Body of pancreas (tissue), 4 donors: ENCODE results near the gene SEC31B. TPM values are rescaled to one million over a fixed set of nuclear protein-coding genes. Genes with fewer than 3 reads are reported as not detected.

Source experiments
- ATAC-seq: fragments of 150-250 bp; one replicate; pipeline ENCODE4 v1.9.1; 2016
- DNase-seq, 4 donors: peaks; one replicate each; pipeline ENCODE4 v3.0.0-alpha.2; 2019
- H3K27ac ChIP-seq, 4 donors: fragments of 200-600 bp; sonication (generic); 1 replicate in 3 of 4; 2 replicates in 1 of 4; pipeline versions ENCODE4 v1.5.1 to v1.6.1; 2016 to 2019; ENCODE audit warnings: mild to moderate bottlenecking in 1 of 4, mixed read lengths in 1 of 4, moderate library complexity in 1 of 4
- H3K27me3 ChIP-seq, 2 donors: fragments of 200-600 bp; sonication (generic); one replicate each; pipeline ENCODE4 v1.6.0; 2016; ENCODE audit warnings: mild to moderate bottlenecking in 1 of 2
- H3K36me3 ChIP-seq, 2 donors: fragments of 200-600 bp; sonication (generic); replicated peaks in 1 of 2; 2 replicates each; pipeline ENCODE4 v1.5.1; 2016; ENCODE audit warnings: low read depth in 2 of 2; ENCODE audit not compliant: insufficient read depth in 1 of 2
- H3K4me1 ChIP-seq: fragments of 200-600 bp; sonication (generic); one replicate; pipeline ENCODE4 v1.6.0; 2016
- H3K4me3 ChIP-seq, 2 donors: fragments of 200-600 bp; sonication (generic); 1 replicate in 1 of 2; 2 replicates in 1 of 2; pipeline ENCODE4 v1.5.1; 2016 to 2019
- H3K9me3 ChIP-seq, 3 donors: fragments of 200-600 bp; sonication (generic); 1 replicate in 2 of 3; 2 replicates in 1 of 3; pipeline ENCODE4 v1.5.1; 2016
- POLR2A ChIP-seq, 3 donors: fragments of 450-650 bp; IDR thresholded peaks; one replicate each; pipeline ENCODE4 v1.6.1; 2016; ENCODE audit warnings: antibody characterized with exemption in 3 of 3, mild to moderate bottlenecking in 2 of 3
- WGBS, 2 donors: methylation state at CpG; one replicate each; pipeline ENCODE4 v1.1.5; 2017; 5-methylcytosine and 5-hydroxymethylcytosine counted together
- intact Hi-C: fragments of 100-400 bp; cut with DNase I; formaldehyde crosslinking; loops from one replicate; pipeline ENCODE4 v1.15.1; 2023
- total RNA-seq, 2 donors: library from RNA; depleted of rRNA; stranded (reverse); fragments of >200 nt; gene quantifications; one replicate each; pipeline ENCODE4 v1.1.0, GENCODE V29; 2016
- TF ChIP-seq, protein P1 (sequence below), 7 experiments: fragments of 450-650 bp in 4 of 7; fragments of 200-600 bp in 3 of 7; sonication (generic) in 3 of 7; IDR thresholded peaks; one replicate each; pipeline ENCODE4 v1.5.1; 2016 to 2019; ENCODE audit warnings: antibody characterized with exemption in 7 of 7

SEC31B gene
- total RNA-seq, 2 donors from 2014 or later, result 4.3 to 6.5 TPM

DNA sequence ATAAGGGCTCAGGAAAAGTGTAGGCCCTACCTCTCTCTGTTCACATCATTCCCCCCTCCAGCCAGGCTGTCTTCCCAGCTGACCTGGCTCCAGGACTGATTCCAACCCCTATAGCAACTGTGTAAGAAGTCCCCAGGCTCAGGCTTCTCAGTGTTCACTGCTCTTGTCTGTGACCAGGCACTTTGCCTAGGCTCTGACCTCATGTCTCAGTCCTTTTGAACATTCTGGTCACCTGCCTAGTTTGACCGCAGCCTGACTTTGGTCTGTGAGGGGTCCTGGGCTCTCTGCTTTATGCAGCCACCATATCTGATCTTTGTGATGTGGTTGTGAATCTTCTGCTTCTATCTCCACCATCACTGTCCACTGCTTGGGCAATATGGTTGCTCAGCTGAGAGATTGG lies 40.6 kb upstream of the SEC31B start:
- WGBS, 2 donors, result 95 to 100% methylated on average over 1 of the region's 1 CpG
- DNase-seq, result no peak
- H3K4me1 ChIP-seq, result peaks cover 16% of the 10 kb centered on the region
- ATAC-seq, result no peak
- peaks cover 0 to 5% of the 10 kb centered on the region in 2 donors for H3K27me3 ChIP-seq
- no peaks in the 10 kb centered on the region for H3K36me3 ChIP-seq
- H3K27ac ChIP-seq, result no peak overlapping the region
- TF ChIP-seq, protein P1, sequence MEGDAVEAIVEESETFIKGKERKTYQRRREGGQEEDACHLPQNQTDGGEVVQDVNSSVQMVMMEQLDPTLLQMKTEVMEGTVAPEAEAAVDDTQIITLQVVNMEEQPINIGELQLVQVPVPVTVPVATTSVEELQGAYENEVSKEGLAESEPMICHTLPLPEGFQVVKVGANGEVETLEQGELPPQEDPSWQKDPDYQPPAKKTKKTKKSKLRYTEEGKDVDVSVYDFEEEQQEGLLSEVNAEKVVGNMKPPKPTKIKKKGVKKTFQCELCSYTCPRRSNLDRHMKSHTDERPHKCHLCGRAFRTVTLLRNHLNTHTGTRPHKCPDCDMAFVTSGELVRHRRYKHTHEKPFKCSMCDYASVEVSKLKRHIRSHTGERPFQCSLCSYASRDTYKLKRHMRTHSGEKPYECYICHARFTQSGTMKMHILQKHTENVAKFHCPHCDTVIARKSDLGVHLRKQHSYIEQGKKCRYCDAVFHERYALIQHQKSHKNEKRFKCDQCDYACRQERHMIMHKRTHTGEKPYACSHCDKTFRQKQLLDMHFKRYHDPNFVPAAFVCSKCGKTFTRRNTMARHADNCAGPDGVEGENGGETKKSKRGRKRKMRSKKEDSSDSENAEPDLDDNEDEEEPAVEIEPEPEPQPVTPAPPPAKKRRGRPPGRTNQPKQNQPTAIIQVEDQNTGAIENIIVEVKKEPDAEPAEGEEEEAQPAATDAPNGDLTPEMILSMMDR (IDR thresholded peaks at IDR 0.05), result no peak
- no peak for TF ChIP-seq POLR2A (IDR thresholded peaks at IDR 0.05)
- no peaks in the 10 kb centered on the region for H3K9me3 ChIP-seq
- intact Hi-C loops, result loop anchor here (10.0 kb wide), 2 partner anchors 185 to 315 kb away; partner anchors contain the start of gene PAX2
- no peak overlapping the region for H3K4me3 ChIP-seq

DNA sequence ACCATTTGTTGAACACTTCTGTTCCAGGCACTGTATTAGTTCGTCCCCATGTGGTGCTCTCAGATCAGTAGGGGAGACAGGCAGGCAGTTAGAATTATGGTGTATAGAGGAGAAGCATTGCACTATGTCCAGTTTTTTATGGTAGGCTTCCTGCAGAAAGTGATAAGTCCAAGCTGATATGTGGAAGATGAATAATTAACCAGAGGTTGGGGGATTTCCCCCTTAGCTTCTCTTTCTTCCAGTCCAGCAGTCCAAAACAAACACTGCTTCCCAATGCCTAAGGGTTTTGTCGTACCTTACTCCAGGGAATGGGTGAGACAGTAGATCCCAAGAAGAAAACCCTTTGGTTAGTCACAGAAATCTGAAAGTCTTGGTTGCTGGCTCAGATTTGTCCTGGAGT lies 35.2 kb upstream of the SEC31B start:
- intact Hi-C loops, result no loop called here
- DNase-seq (peak in 1 of 4 donors; percentile 22), ATAC-seq (peak; percentile 53)
- peaks cover 0 to 4% of the 10 kb centered on the region in 2 donors for H3K36me3 ChIP-seq
- no peak for TF ChIP-seq POLR2A (IDR thresholded peaks at IDR 0.05)
- TF ChIP-seq, protein P1 (IDR thresholded peaks at IDR 0.05), result no peak
- H3K4me1 ChIP-seq, result peaks cover 10% of the 10 kb centered on the region
- WGBS, 2 donors, result 31 to 37% methylated on average over 2 of the region's 2 CpGs
- H3K9me3 ChIP-seq, result no peaks in the 10 kb centered on the region
- H3K4me3 ChIP-seq, result no peak overlapping the region
- no peak overlapping the region for H3K27ac ChIP-seq
- H3K27me3 ChIP-seq, result no peaks in the 10 kb centered on the region

DNA sequence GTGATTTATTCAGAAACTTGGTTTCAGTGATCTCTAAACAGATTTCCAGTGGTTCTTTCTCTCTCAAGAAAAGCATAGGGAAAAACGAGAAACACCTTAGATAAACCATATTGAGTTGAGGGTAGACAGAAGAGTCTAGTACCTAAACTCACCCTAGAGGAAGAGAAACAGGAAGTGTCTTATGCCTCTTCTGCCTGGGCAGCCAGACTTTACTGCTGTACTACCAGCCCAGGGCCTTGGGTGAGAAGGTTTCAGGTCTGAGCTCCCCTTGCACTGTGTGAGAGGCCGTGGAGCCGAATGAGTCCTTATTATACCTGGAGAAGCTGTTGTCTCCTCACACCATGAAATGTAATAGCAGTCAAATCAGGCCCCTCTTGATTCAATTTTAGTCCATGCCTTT lies 34.3 kb upstream of the SEC31B start:
- ATAC-seq (no peak), DNase-seq (no peak)
- peaks cover 10% of the 10 kb centered on the region for H3K4me1 ChIP-seq
- intact Hi-C loops, result no loop called here
- H3K4me3 ChIP-seq, result no peak overlapping the region
- H3K36me3 ChIP-seq, result peaks cover 0 to 6% of the 10 kb centered on the region in 2 donors
- H3K27me3 ChIP-seq, result no peaks in the 10 kb centered on the region
- no peak for TF ChIP-seq POLR2A (IDR thresholded peaks at IDR 0.05)
- TF ChIP-seq, protein P1 (IDR thresholded peaks at IDR 0.05), result no peak
- H3K27ac ChIP-seq, result no peak overlapping the region
- H3K9me3 ChIP-seq, result no peaks in the 10 kb centered on the region
- 91 to 92% methylated on average over 3 of the region's 3 CpGs for WGBS, 2 donors

DNA sequence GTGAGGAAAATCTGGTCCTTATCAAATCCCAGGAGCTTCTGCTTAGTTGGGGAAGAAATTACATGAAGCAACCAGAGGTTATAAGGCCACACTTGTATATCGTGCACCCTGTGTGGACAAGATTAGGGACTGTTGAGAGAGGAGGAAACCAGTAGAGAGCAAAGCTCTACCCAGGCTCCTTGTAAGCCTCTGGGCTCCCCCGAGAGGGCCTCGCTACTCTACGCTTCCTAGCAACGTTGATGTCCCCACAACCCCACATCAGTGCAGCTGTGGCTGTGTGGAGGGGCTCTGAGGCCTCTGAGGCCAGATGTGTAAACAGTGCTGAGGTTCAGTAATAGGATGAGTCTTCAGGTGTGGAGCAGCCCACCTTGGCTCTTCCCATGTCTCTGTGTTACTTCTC lies 32.1 kb upstream of the SEC31B start:
- no peak for ATAC-seq

DNA sequence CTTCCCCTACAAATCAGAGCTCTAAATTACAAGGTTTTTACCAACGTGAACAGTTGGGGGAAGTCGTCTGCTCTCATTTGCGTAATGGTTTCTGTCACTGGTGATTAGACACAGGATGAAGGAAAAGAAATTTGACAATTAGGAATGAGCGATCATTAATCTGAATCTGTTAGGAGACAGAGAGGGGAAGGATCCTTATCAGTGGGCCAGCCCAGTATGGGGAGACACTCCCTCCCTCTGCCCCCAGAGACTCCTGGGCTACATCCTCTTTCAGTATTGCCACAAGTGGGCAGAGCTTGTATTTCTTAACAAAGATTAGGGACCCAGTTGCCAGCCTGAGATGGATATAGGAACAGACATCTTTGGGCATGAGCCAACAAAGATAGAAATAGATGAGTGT lies 31.5 kb upstream of the SEC31B start:
- Histone ChIP-seq H3K9me3 (no peaks in the 10 kb centered on the region), H3K4me3 (no peak overlapping the region), H3K27me3 (no peaks in the 10 kb centered on the region), H3K27ac (no peak overlapping the region), H3K36me3 (peaks cover 9 to 20% of the 10 kb centered on the region in 2 donors), H3K4me1 (peaks cover 10% of the 10 kb centered on the region)
- 79 to 84% methylated on average over 4 of the region's 4 CpGs for WGBS, 2 donors
- intact Hi-C loops, result no loop called here
- ATAC-seq, result no peak
- TF ChIP-seq, protein P1 (IDR thresholded peaks at IDR 0.05), result no peak
- TF ChIP-seq POLR2A (IDR thresholded peaks at IDR 0.05), result no peak
- no peak for DNase-seq

More for the DNA sequence above, 32.1 kb upstream of the SEC31B start:
- WGBS, 2 donors, result 77 to 79% methylated on average over 4 to 5 of the region's 5 CpGs
- peaks cover 9 to 16% of the 10 kb centered on the region in 2 donors for H3K36me3 ChIP-seq
- H3K9me3 ChIP-seq, result no peaks in the 10 kb centered on the region
- intact Hi-C loops, result no loop called here
- H3K4me3 ChIP-seq, result no peak overlapping the region
- TF ChIP-seq POLR2A (IDR thresholded peaks at IDR 0.05), result no peak
- TF ChIP-seq, protein P1 (IDR thresholded peaks at IDR 0.05), result no peak
- no peaks in the 10 kb centered on the region for H3K27me3 ChIP-seq
- no peak for DNase-seq
- H3K27ac ChIP-seq, result no peak overlapping the region
- H3K4me1 ChIP-seq, result peaks cover 10% of the 10 kb centered on the region
